Ovary (tissue), 9 donors: ENCODE data around the gene RGS6. TPM values are rescaled to one million over a fixed set of nuclear protein-coding genes. Genes with fewer than 3 reads are reported as not detected.

Experiments
- DNase-seq, 5 donors: peaks; one replicate each; pipeline ENCODE4 v3.0.0-alpha.2; 2019 to 2020
- H3K27ac ChIP-seq, 2 donors: fragments of 200-600 bp; one replicate each; pipeline versions ENCODE4 v1.5.1 to v1.8.0; 2019 to 2022
- H3K27me3 ChIP-seq: fragments of 200-600 bp; one replicate; pipeline ENCODE4 v1.8.0; 2022
- H3K36me3 ChIP-seq: fragments of 200-600 bp; sonication (generic); one replicate; pipeline ENCODE4 v1.5.1; 2019
- H3K4me1 ChIP-seq: one replicate; pipeline ENCODE4 v1.8.1; 2013; ENCODE audit warnings: mild to moderate bottlenecking, moderate library complexity; ENCODE audit not compliant: insufficient read depth
- H3K4me3 ChIP-seq: fragments of 200-600 bp; sonication (generic); one replicate; pipeline ENCODE4 v1.5.1; 2017
- H3K9me3 ChIP-seq, 2 donors: fragments of 200-600 bp in 1 of 2; sonication (generic) in 1 of 2; one replicate each; pipeline versions ENCODE4 v1.5.1 to v1.8.1; 2013 to 2019; ENCODE audit warnings: mild to moderate bottlenecking in 1 of 2, moderate library complexity in 1 of 2
- EP300 ChIP-seq: sonication (generic); formaldehyde crosslinking; IDR thresholded peaks from one replicate; pipeline ENCODE4 v1.6.1; 2017; ENCODE audit warnings: antibody characterized with exemption
- POLR2A ChIP-seq: fragments of 450-650 bp; IDR thresholded peaks from one replicate; pipeline ENCODE4 v1.6.1; 2017; ENCODE audit warnings: antibody characterized with exemption, mild to moderate bottlenecking, moderate library complexity
- WGBS, 3 donors: extraction: QIAGEN DNeasy Blood & Tissue Kit in 1 of 3; methylation state at CpG; one replicate each; pipeline versions ENCODE4 v1.1.5 to v1.1.7; 2013 to 2017; 5-methylcytosine and 5-hydroxymethylcytosine counted together
- intact Hi-C, 4 donors: fragments of 100-400 bp; cut with DNase I; formaldehyde crosslinking; loops; one replicate each; pipeline versions ENCODE4 v1.11.0 to v1.15.1; 2022 to 2023
- polyA plus RNA-seq, 2 donors: library from polyadenylated mRNA; stranded (reverse); fragments of 200-250 nt in 1 of 2; fragments of 350-450 nt in 1 of 2; fragmentation: Illumina TruSeq in 1 of 2; extraction: RNeasy Lipid Tissue Mini Kit (QIAGEN cat#74804) in 1 of 2; gene quantifications; one replicate each; pipeline ENCODE4 v1.2.3, GENCODE V29; 2013 to 2014
- total RNA-seq, 7 donors: library from RNA; depleted of rRNA in 2 of 7; stranded (reverse); fragments of >200 nt in 2 of 7; fragmentation: NEBNext Ultra II Directional in 3 of 7; extraction: Animal tissue kit (Norgen Biotek cat#: 25700) in 3 of 7; gene quantifications; one replicate each; pipeline versions ENCODE4 v1.1.0 to v1.2.4, GENCODE V29; 2016 to 2023
- TF ChIP-seq, protein P1 (sequence below), 3 donors: fragments of 450-650 bp in 2 of 3; fragments of 200-600 bp in 1 of 3; IDR thresholded peaks; one replicate each; pipeline versions ENCODE4 v1.5.1 to v1.8.0; 2016 to 2022; ENCODE audit warnings: antibody characterized with exemption in 3 of 3, mild to moderate bottlenecking in 1 of 3
- donor health status: DM: no; HTN: no; CAD: no; lungs with moderate emphysema.
- donor health status: DM: no; HTN: no; CAD: no.
- donor health status: Bipolar disorder and iron deficiency.
- donor health status: DM: yes; HTN: yes; CAD: no.
- donor health status: DM: no; HTN: no; CAD: no.
- donor health status: DM: yes; HTN: yes; CAD: no.

The RGS6 gene
- total and polyA plus RNA-seq, 9 donors, result 0.53 to 6.9 (median 1.1) TPM

- Histone ChIP-seq H3K27ac (no peak overlapping the region), H3K9me3 (no peaks in the 10 kb centered on the region), H3K36me3 (no peaks in the 10 kb centered on the region), H3K27me3 (no peaks in the 10 kb centered on the region), H3K4me3 (no peak overlapping the region), H3K4me1 (no peaks in the 10 kb centered on the region)
- intact Hi-C loops, result no loop called here
- TF ChIP-seq, protein P1, sequence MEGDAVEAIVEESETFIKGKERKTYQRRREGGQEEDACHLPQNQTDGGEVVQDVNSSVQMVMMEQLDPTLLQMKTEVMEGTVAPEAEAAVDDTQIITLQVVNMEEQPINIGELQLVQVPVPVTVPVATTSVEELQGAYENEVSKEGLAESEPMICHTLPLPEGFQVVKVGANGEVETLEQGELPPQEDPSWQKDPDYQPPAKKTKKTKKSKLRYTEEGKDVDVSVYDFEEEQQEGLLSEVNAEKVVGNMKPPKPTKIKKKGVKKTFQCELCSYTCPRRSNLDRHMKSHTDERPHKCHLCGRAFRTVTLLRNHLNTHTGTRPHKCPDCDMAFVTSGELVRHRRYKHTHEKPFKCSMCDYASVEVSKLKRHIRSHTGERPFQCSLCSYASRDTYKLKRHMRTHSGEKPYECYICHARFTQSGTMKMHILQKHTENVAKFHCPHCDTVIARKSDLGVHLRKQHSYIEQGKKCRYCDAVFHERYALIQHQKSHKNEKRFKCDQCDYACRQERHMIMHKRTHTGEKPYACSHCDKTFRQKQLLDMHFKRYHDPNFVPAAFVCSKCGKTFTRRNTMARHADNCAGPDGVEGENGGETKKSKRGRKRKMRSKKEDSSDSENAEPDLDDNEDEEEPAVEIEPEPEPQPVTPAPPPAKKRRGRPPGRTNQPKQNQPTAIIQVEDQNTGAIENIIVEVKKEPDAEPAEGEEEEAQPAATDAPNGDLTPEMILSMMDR (IDR thresholded peaks at IDR 0.05), result no peak
- TF ChIP-seq POLR2A, result no peak
- no peak for TF ChIP-seq EP300
- 92 to 96% (median 95%) methylated on average over 9 of the region's 9 CpGs for WGBS, 3 donors
- DNase-seq, result no peak
These were observed 63.5 kb downstream of the RGS6 start for GRCh38 chr14:71995741-71996140.

DNA sequence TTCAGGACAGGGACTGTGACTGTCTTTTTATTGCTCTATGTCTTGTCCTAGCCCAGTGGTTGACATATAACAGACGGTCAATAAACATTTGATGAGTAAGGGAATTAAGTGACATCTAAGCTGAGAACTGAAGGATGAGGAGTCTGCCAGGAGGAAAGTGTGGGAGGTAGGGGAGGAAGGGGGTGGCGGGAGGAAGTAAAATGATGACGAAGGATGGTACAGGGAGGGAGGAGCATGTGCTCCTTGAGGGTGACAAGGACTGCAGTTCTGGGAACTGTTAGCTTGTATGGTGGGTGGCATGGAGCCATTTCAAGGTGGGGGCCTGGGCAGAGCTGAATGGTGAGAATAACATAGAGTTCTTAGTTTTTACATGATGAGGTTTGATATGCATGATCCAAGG, 64.4 kb downstream of the RGS6 start:
- Histone ChIP-seq H3K36me3 (no peaks in the 10 kb centered on the region), H3K27me3 (no peaks in the 10 kb centered on the region), H3K4me1 (no peaks in the 10 kb centered on the region), H3K9me3 (no peaks in the 10 kb centered on the region), H3K4me3 (no peak overlapping the region), H3K27ac (no peak overlapping the region)
- intact Hi-C loops, result no loop called here
- WGBS, 3 donors, result 76 to 92% (median 78%) methylated on average over 3 of the region's 3 CpGs
- TF ChIP-seq EP300, result no peak
- TF ChIP-seq, protein P1 (IDR thresholded peaks at IDR 0.05), result no peak
- TF ChIP-seq POLR2A, result no peak
- DNase-seq, result no peak

DNA sequence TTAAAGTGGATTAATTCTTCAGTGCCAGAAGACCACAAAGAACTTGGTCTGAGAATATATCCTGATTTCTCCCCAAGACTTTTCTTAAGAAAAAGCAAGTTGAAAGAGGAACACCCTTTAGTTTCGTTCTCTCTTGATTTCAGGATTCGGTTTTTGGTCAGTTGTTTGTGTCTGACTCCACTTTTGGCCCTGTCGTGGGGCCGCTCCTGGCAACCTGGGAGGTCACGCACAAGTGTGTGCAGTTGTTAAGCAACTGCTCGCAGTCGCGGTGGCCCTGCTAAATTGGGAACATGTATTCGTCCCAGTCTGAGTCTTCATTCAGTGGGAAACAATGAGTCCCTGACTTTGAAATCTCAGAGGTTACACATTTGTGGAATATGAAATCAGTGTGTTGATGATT, 68.7 kb downstream of the RGS6 start:
- intact Hi-C loops, result no loop called here
- Histone ChIP-seq H3K4me3 (no peak overlapping the region), H3K27ac (no peak overlapping the region), H3K27me3 (no peaks in the 10 kb centered on the region), H3K4me1 (no peaks in the 10 kb centered on the region), H3K36me3 (no peaks in the 10 kb centered on the region), H3K9me3 (no peaks in the 10 kb centered on the region)
- WGBS, 3 donors, result 69 to 78% (median 71%) methylated on average over 9 of the region's 9 CpGs
- peak in 1 of 5 donors; percentile 31 for DNase-seq
- TF ChIP-seq POLR2A, result no peak
- no peak for TF ChIP-seq EP300
- TF ChIP-seq, protein P1 (IDR thresholded peaks at IDR 0.05), result no peak

DNA sequence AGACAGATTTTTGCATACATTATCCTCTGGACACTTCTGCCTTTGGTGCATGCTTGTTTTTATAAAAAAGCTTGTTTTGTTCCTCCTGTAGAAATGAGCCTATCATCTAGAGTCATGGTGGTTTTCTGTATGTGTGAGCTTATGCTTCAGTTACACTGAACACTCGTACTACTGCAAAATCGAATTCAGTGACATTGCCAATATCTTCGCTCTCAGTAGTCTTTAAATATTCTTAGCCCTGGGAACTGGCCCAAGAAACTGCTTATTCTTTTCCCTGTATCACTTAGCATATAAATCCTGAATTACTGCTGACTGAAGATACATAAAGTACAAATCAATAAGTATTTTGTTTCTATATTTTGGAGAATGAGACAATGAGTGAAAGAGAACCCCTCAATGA, 70.5 kb downstream of the RGS6 start:
- no peaks in the 10 kb centered on the region for H3K27me3 ChIP-seq
- TF ChIP-seq POLR2A, result no peak
- no peaks in the 10 kb centered on the region for H3K4me1 ChIP-seq
- H3K36me3 ChIP-seq, result no peaks in the 10 kb centered on the region
- H3K9me3 ChIP-seq, result no peaks in the 10 kb centered on the region
- 76 to 88% (median 88%) methylated on average over 3 of the region's 3 CpGs for WGBS, 3 donors
- H3K27ac ChIP-seq, result no peak overlapping the region
- DNase-seq, result no peak
- no peak overlapping the region for H3K4me3 ChIP-seq
- intact Hi-C loops, result no loop called here

- Histone ChIP-seq H3K36me3 (no peaks in the 10 kb centered on the region), H3K4me3 (no peak overlapping the region), H3K27ac (no peak overlapping the region), H3K4me1 (no peaks in the 10 kb centered on the region), H3K9me3 (no peaks in the 10 kb centered on the region), H3K27me3 (no peaks in the 10 kb centered on the region)
- TF ChIP-seq EP300 (no peak), POLR2A (no peak)
- TF ChIP-seq, protein P1 (IDR thresholded peaks at IDR 0.05), result no peak
- DNase-seq, result no peak
- intact Hi-C loops, result no loop called here
These were observed 76.4 kb downstream of the RGS6 start for GRCh38 chr14:72008666-72009065.
